ENCODE measurements around the gene CDO1. TPM values are rescaled to one million over a fixed set of nuclear protein-coding genes. Genes with fewer than 3 reads are reported as not detected.

The CDO1 gene
- total RNA-seq, 2 experiments from 2014 or later: 0.40 TPM; not detected in 1

GRCh38 chr5:115775999-115776398, 40.5 kb downstream of the CDO1 start:
- ChIA-PET POLR2A (no interaction called here), CTCF (no interaction called here)
- no peak overlapping the region for H3K4me3 Mint-ChIP-seq
- DNase-seq: no peak
- H3K36me3 Mint-ChIP-seq (ENCODE audit: low read depth): no peaks in the 10 kb centered on the region
- H3K27ac Mint-ChIP-seq: no peak overlapping the region
- peaks cover 29% of the 10 kb centered on the region for H3K27me3 Mint-ChIP-seq (ENCODE audit: low read depth)
- H3K9me3 Mint-ChIP-seq (ENCODE audit: insufficient read depth): no peaks in the 10 kb centered on the region
- no peaks in the 10 kb centered on the region for H3K4me1 Mint-ChIP-seq (ENCODE audit: low read depth)
- ATAC-seq: no peak

- Mint-ChIP-seq H3K9me3 (ENCODE audit: insufficient read depth) (no peaks in the 10 kb centered on the region), H3K27me3 (ENCODE audit: low read depth) (peaks cover 23% of the 10 kb centered on the region), H3K4me1 (ENCODE audit: low read depth) (no peaks in the 10 kb centered on the region), H3K27ac (no peak overlapping the region), H3K36me3 (ENCODE audit: low read depth) (no peaks in the 10 kb centered on the region), H3K4me3 (no peak overlapping the region)
- ChIA-PET POLR2A (no interaction called here), CTCF (no interaction called here)
- ATAC-seq (no peak), DNase-seq (no peak)
Measured at GRCh38 chr5:115774684-115775083, 41.8 kb downstream of the CDO1 start.

- POLR2A ChIA-PET: no interaction called here
- no peaks in the 10 kb centered on the region for H3K36me3 Mint-ChIP-seq (ENCODE audit: low read depth)
Measured at GRCh38 chr5:115772731-115773475, 43.6 kb downstream of the CDO1 start.

GRCh38 chr5:115770466-115770865, 46.0 kb downstream of the CDO1 start:
- Mint-ChIP-seq H3K36me3 (ENCODE audit: low read depth) (no peaks in the 10 kb centered on the region), H3K4me3 (no peak overlapping the region), H3K27ac (no peak overlapping the region), H3K4me1 (ENCODE audit: low read depth) (no peaks in the 10 kb centered on the region), H3K27me3 (ENCODE audit: low read depth) (peaks cover 13% of the 10 kb centered on the region), H3K9me3 (ENCODE audit: insufficient read depth) (no peaks in the 10 kb centered on the region)
- ChIA-PET CTCF (no interaction called here), POLR2A (no interaction called here)
- ATAC-seq (no peak), DNase-seq (no peak)

More at GRCh38 chr5:115772731-115773475, 43.6 kb downstream of the CDO1 start:
- Mint-ChIP-seq H3K4me1 (ENCODE audit: low read depth) (no peaks in the 10 kb centered on the region), H3K9me3 (ENCODE audit: insufficient read depth) (no peaks in the 10 kb centered on the region), H3K27me3 (ENCODE audit: low read depth) (peaks cover 20% of the 10 kb centered on the region), H3K27ac (no peak overlapping the region), H3K4me3 (no peak overlapping the region)
- CTCF ChIA-PET: interaction anchor here (0.9 kb wide), 1 partner anchor 13 kb away, joined by 4 read pairs; no protein-coding TSS in a partner anchor
- ATAC-seq (no peak), DNase-seq (no peak)

GRCh38 chr5:115767424-115767823, 49.0 kb downstream of the CDO1 start:
- no peaks in the 10 kb centered on the region for H3K9me3 Mint-ChIP-seq (ENCODE audit: insufficient read depth)
- H3K4me1 Mint-ChIP-seq (ENCODE audit: low read depth): no peaks in the 10 kb centered on the region
- H3K27ac Mint-ChIP-seq: no peak overlapping the region
- no peak overlapping the region for H3K4me3 Mint-ChIP-seq
- ATAC-seq: no peak
- CTCF ChIA-PET: no interaction called here
- POLR2A ChIA-PET: no interaction called here
- H3K36me3 Mint-ChIP-seq (ENCODE audit: low read depth): no peaks in the 10 kb centered on the region
- peaks cover 15% of the 10 kb centered on the region for H3K27me3 Mint-ChIP-seq (ENCODE audit: low read depth)
- DNase-seq: no peak

- no peaks in the 10 kb centered on the region for H3K4me1 Mint-ChIP-seq (ENCODE audit: low read depth)
Measured at GRCh38 chr5:115766608-115767007, 49.9 kb downstream of the CDO1 start.

GRCh38 chr5:115758356-115758755, 58.1 kb downstream of the CDO1 start:
- POLR2A ChIA-PET: no interaction called here
- ATAC-seq: no peak
- Mint-ChIP-seq H3K36me3 (ENCODE audit: low read depth) (no peaks in the 10 kb centered on the region), H3K4me1 (ENCODE audit: low read depth) (no peaks in the 10 kb centered on the region), H3K27ac (no peak overlapping the region), H3K4me3 (no peak overlapping the region), H3K9me3 (ENCODE audit: insufficient read depth) (no peaks in the 10 kb centered on the region), H3K27me3 (ENCODE audit: low read depth) (peaks cover 13% of the 10 kb centered on the region)
- CTCF ChIA-PET: no interaction called here
- no peak for DNase-seq

More at GRCh38 chr5:115766608-115767007, 49.9 kb downstream of the CDO1 start:
- no peak overlapping the region for H3K4me3 Mint-ChIP-seq
- ATAC-seq (no peak), DNase-seq (no peak)
- no peaks in the 10 kb centered on the region for H3K9me3 Mint-ChIP-seq (ENCODE audit: insufficient read depth)
- no peak overlapping the region for H3K27ac Mint-ChIP-seq
- H3K36me3 Mint-ChIP-seq (ENCODE audit: low read depth): no peaks in the 10 kb centered on the region
- peaks cover 19% of the 10 kb centered on the region for H3K27me3 Mint-ChIP-seq (ENCODE audit: low read depth)
- ChIA-PET POLR2A (no interaction called here), CTCF (no interaction called here)

- Mint-ChIP-seq H3K4me1 (ENCODE audit: low read depth) (no peaks in the 10 kb centered on the region), H3K27me3 (ENCODE audit: low read depth) (peaks cover 8% of the 10 kb centered on the region), H3K36me3 (ENCODE audit: low read depth) (no peaks in the 10 kb centered on the region), H3K4me3 (no peak overlapping the region), H3K27ac (no peak overlapping the region), H3K9me3 (ENCODE audit: insufficient read depth) (no peaks in the 10 kb centered on the region)
- ATAC-seq (no peak), DNase-seq (no peak)
- CTCF ChIA-PET: no interaction called here
- POLR2A ChIA-PET: no interaction called here
Measured at GRCh38 chr5:115755675-115756074, 60.8 kb downstream of the CDO1 start.

Other genes starting within 250 kb of the CDO1 start
- under 1 TPM; 0.47 to 0.55 TPM for gene TICAM2, start 214.2 kb downstream of the CDO1 start, total RNA-seq
- 10 to 100 TPM; 40.5 to 48.9 TPM for gene TMED7, start 190.6 kb downstream of the CDO1 start, total RNA-seq
- 10 to 100 TPM; 35.9 to 43.9 TPM for gene ATG12, start 24.9 kb upstream of the CDO1 start, total RNA-seq
- 10 to 100 TPM; 76.6 to 78.3 TPM for gene AP3S1, start 25.3 kb upstream of the CDO1 start, total RNA-seq
- gene LVRN, start 145.8 kb upstream of the CDO1 start, total RNA-seq: not detected
- not detected for gene ARL14EPL, start 215.8 kb upstream of the CDO1 start, total RNA-seq

Data from activated CD8-positive, alpha-beta T cell treated with anti-CD3 and anti-CD28 coated beads, Interleukin-2, amount 10 ng/mL, durations not matched to agents 7 days and 5 days (primary cell).